ENCODE data around the gene ST3GAL2. TPM values are rescaled to one million over a fixed set of nuclear protein-coding genes. Genes with fewer than 3 reads are reported as not detected.

Gene ST3GAL2
- total and polyA plus RNA-seq, 10 of the 15 experiments (the other 5 are each of a cell fraction or from before 2014, with no cell fraction given): 0.95 to 61.7 (median 25.9) TPM

- no peak for TF ChIP-seq E2F4 (IDR thresholded peaks at IDR 0.05; ENCODE audit: low read depth, low read length)
- TF ChIP-seq RELB (IDR thresholded peaks at IDR 0.05; ENCODE audit: low read depth): peak; percentile 89
- TF ChIP-seq RELA (IDR thresholded peaks at IDR 0.05; ENCODE audit: borderline replicate concordance, partially characterized antibody): no peak
- 0 out of 2 replicates have a peak, but pooled peaks have one; percentile 82 for TF ChIP-seq NBN (IDR thresholded peaks at IDR 0.05)
- TF ChIP-seq HSF1 (IDR thresholded peaks at IDR 0.05; ENCODE audit: low read depth, low read length): no peak
- TF ChIP-seq SIX5 (IDR thresholded peaks at IDR 0.05; ENCODE audit: low read depth, low read length, severe bottlenecking): no peak
- TF ChIP-seq TCF7 (IDR thresholded peaks at IDR 0.05; ENCODE audit: borderline replicate concordance): no peak; the same call in 1 of the 2 replicates
- TF ChIP-seq EGR1 (IDR thresholded peaks at IDR 0.05; ENCODE audit: borderline replicate concordance in 1 of 2, low read depth in 2 of 2, low read length in 2 of 2): no peak
- peak; percentile 80; the same call in 1 of the 2 replicates for TF ChIP-seq BACH1 (IDR thresholded peaks at IDR 0.05; ENCODE audit: borderline replicate concordance)
- no peak for TF ChIP-seq CBX3 (IDR thresholded peaks at IDR 0.05; ENCODE audit: borderline replicate concordance, low read depth)
Observed at GRCh38 chr16:70476272-70477020, 37.5 kb upstream of the ST3GAL2 start (continued).

Measured in GM12878 (cell line).